GM10248 (cell line): ENCODE data around the gene TEX9.

Experiments used
- CTCF ChIA-PET: fragments of 300-600 bp; sonication (Branson Sonifier 250); formaldehyde crosslinking; extraction: SDS; loops from one replicate; lab custom pipeline; 2021; ENCODE audit warnings: antibody characterized with exemption; lab: Yijun Ruan, JAX
- POLR2A ChIA-PET: fragments of 350-650 bp; sonication (Branson Sonifier 250); formaldehyde crosslinking; extraction: SDS; loops from one replicate; lab custom pipeline; 2020; ENCODE audit warnings: antibody characterized with exemption; lab: Yijun Ruan, JAX
- DNase-seq: peaks from one replicate; pipeline ENCODE4 v3.0.0; 2012; ENCODE audit errors: extremely low spot score
- CTCF ChIP-seq: IDR thresholded peaks from 2 replicates; pipeline ENCODE4 v1.5.1; 2012; ENCODE audit warnings: mild to moderate bottlenecking, low read depth; ENCODE audit errors: extremely low read depth, missing control alignments, control extremely low read depth

The TEX9 gene

GRCh38 chr15:56428821-56429458, 63.7 kb downstream of the TEX9 start:
- peak; percentile 38 for DNase-seq
- peak; percentile 39 for TF ChIP-seq CTCF
- ChIA-PET POLR2A (no interaction called here), CTCF (interaction anchor here (0.7 to 6.8 kb wide), 16 partner anchors 9 to 532 kb away, joined by 3 to 126 read pairs (median 4); partner anchors contain the start of gene MNS1)

GRCh38 chr15:56432304-56432703, 67.1 kb downstream of the TEX9 start:
- POLR2A ChIA-PET: no interaction called here
- CTCF ChIA-PET: interaction anchor here (1.2 to 3.1 kb wide), 2 partner anchors 26 to 183 kb away, joined by 3 to 14 read pairs; no protein-coding TSS in a partner anchor
- DNase-seq: no peak

GRCh38 chr15:56440214-56440770, 75.1 kb downstream of the TEX9 start:
- DNase-seq: no peak
- ChIA-PET POLR2A (no interaction called here), CTCF (interaction anchor here (0.8 to 1.4 kb wide), 3 partner anchors 10 to 192 kb away, joined by 3 to 6 read pairs (median 3); no protein-coding TSS in a partner anchor)
- no peak for TF ChIP-seq CTCF

More at GRCh38 chr15:56432304-56432703, 67.1 kb downstream of the TEX9 start:
- no peak for TF ChIP-seq CTCF

GRCh38 chr15:56442354-56442753, 77.1 kb downstream of the TEX9 start:
- DNase-seq: no peak
- ChIA-PET CTCF (interaction anchor here (1.8 kb wide), 1 partner anchor 27 kb away, joined by 4 read pairs; no protein-coding TSS in a partner anchor), POLR2A (no interaction called here)
- TF ChIP-seq CTCF: no peak

GRCh38 chr15:56445746-56446145, 80.5 kb downstream of the TEX9 start:
- no peak for DNase-seq
- ChIA-PET POLR2A (no interaction called here), CTCF (interaction anchor here (0.6 kb wide), 1 partner anchor 14 kb away, joined by 3 read pairs; no protein-coding TSS in a partner anchor)
- TF ChIP-seq CTCF: no peak

- ChIA-PET POLR2A (no interaction called here), CTCF (no interaction called here)
- no peak for DNase-seq
- no peak for TF ChIP-seq CTCF
Measured at GRCh38 chr15:56454836-56455235, 89.6 kb downstream of the TEX9 start.
